ENCODE data around the gene FBXO36. TPM values are rescaled to one million over a fixed set of nuclear protein-coding genes. Genes with fewer than 3 reads are reported as not detected.
"Not testable (repeated sequence)": the region's sequence is repeated elsewhere in the genome, so short reads cannot be mapped to it uniquely, and the experiment has no call there.

Gene FBXO36
- total RNA-seq, 1 donor = 5.5 TPM

GRCh38 chr2:229899604-229900003, 22.7 kb upstream of the FBXO36 start:
- H3K4me3 ChIP-seq (ENCODE audit: low read depth, low read length) = no peak overlapping the region
- DNase-seq (ENCODE audit: low read depth) = no peak
- TF ChIP-seq CTCF (IDR thresholded peaks at IDR 0.05; ENCODE audit: insufficient read depth, low read length) = no peak

- no peak for TF ChIP-seq CTCF (IDR thresholded peaks at IDR 0.05; ENCODE audit: insufficient read depth, low read length)
- no peak overlapping the region for H3K4me3 ChIP-seq (ENCODE audit: low read depth, low read length)
- DNase-seq (ENCODE audit: low read depth) = no peak
Observed at GRCh38 chr2:229900012-229900411, 22.3 kb upstream of the FBXO36 start.

- not testable (repeated sequence) for DNase-seq (ENCODE audit: low read depth)
Observed at GRCh38 chr2:229900514-229900913, 21.8 kb upstream of the FBXO36 start.

GRCh38 chr2:229901819-229902218, 20.5 kb upstream of the FBXO36 start:
- no peak for TF ChIP-seq CTCF (IDR thresholded peaks at IDR 0.05; ENCODE audit: insufficient read depth, low read length)
- no peak overlapping the region for H3K4me3 ChIP-seq (ENCODE audit: low read depth, low read length)
- DNase-seq (ENCODE audit: low read depth) = peak; percentile 77

More at GRCh38 chr2:229900514-229900913, 21.8 kb upstream of the FBXO36 start:
- H3K4me3 ChIP-seq (ENCODE audit: low read depth, low read length) = not testable (repeated sequence)

GRCh38 chr2:229903037-229903436, 19.3 kb upstream of the FBXO36 start:
- TF ChIP-seq CTCF (IDR thresholded peaks at IDR 0.05; ENCODE audit: insufficient read depth, low read length) = no peak
- H3K4me3 ChIP-seq (ENCODE audit: low read depth, low read length) = no peak overlapping the region
- DNase-seq (ENCODE audit: low read depth) = no peak

- TF ChIP-seq CTCF (IDR thresholded peaks at IDR 0.05; ENCODE audit: insufficient read depth, low read length) = no peak
Observed at GRCh38 chr2:229905601-229906000, 16.7 kb upstream of the FBXO36 start.

GRCh38 chr2:229909090-229909489, 13.2 kb upstream of the FBXO36 start:
- peak; percentile 65 for DNase-seq (ENCODE audit: low read depth)
- no peak for TF ChIP-seq CTCF (IDR thresholded peaks at IDR 0.05; ENCODE audit: insufficient read depth, low read length)

More at GRCh38 chr2:229905601-229906000, 16.7 kb upstream of the FBXO36 start:
- no peak overlapping the region for H3K4me3 ChIP-seq (ENCODE audit: low read depth, low read length)
- DNase-seq (ENCODE audit: low read depth) = no peak

More at GRCh38 chr2:229909090-229909489, 13.2 kb upstream of the FBXO36 start:
- no peak overlapping the region for H3K4me3 ChIP-seq (ENCODE audit: low read depth, low read length)

Data from fibroblast of the aortic adventitia (primary cell).